GM12891 (cell line): ENCODE results near the gene RIMBP2.

Source experiments
- POLR2A ChIP-seq: IDR thresholded peaks from 2 replicates; pipeline ENCODE4 v1.6.1; 2011; ENCODE audit warnings: low read depth, low read length, control low read depth
- POLR2AphosphoS5 ChIP-seq: IDR thresholded peaks from 2 replicates; pipeline ENCODE4 v1.6.1; 2011; ENCODE audit warnings: low read depth, low read length, control low read depth
- TAF1 ChIP-seq: IDR thresholded peaks from 2 replicates; pipeline ENCODE4 v1.6.1; 2011; ENCODE audit warnings: low read depth, low read length, control low read depth

- TF ChIP-seq POLR2A (no peak), TAF1 (no peak), POLR2AphosphoS5 (no peak)
These were observed 211.8 kb downstream of the RIMBP2 start for GRCh38 chr12:130504110-130504839.
